ENCODE data around the gene PPIG. TPM values are rescaled to one million over a fixed set of nuclear protein-coding genes. Genes with fewer than 3 reads are reported as not detected.

Gene PPIG
- total RNA-seq, 1 donor from 2014 or later, result 59.9 TPM

- Mint-ChIP-seq H3K4me1 (no peaks in the 10 kb centered on the region), H3K36me3 (ENCODE audit: low read depth) (no peaks in the 10 kb centered on the region), H3K9me3 (no peaks in the 10 kb centered on the region), H3K27me3 (peaks cover 27% of the 10 kb centered on the region), H3K27ac (no peak overlapping the region), H3K4me3 (no peak overlapping the region)
- DNase-seq, result peak; percentile 38
- intact Hi-C loops (cut with micrococcal nuclease), result no loop called here
Measured at GRCh38 chr2:169659320-169659719, 75.2 kb downstream of the PPIG start.

GRCh38 chr2:169661265-169661664, 77.1 kb downstream of the PPIG start:
- Mint-ChIP-seq H3K27me3 (peaks cover 25% of the 10 kb centered on the region), H3K27ac (no peak overlapping the region), H3K9me3 (no peaks in the 10 kb centered on the region), H3K4me1 (no peaks in the 10 kb centered on the region), H3K36me3 (ENCODE audit: low read depth) (no peaks in the 10 kb centered on the region), H3K4me3 (no peak overlapping the region)
- intact Hi-C loops (cut with micrococcal nuclease), result no loop called here
- peak; percentile 31 for DNase-seq

GRCh38 chr2:169662744-169663143, 78.6 kb downstream of the PPIG start:
- H3K27ac Mint-ChIP-seq, result no peak overlapping the region
- no peak overlapping the region for H3K4me3 Mint-ChIP-seq
- H3K9me3 Mint-ChIP-seq, result no peaks in the 10 kb centered on the region
- intact Hi-C loops (cut with micrococcal nuclease), result no loop called here
- H3K4me1 Mint-ChIP-seq, result no peaks in the 10 kb centered on the region
- peak; percentile 37 for DNase-seq
- H3K27me3 Mint-ChIP-seq, result peaks cover 20% of the 10 kb centered on the region
- H3K36me3 Mint-ChIP-seq (ENCODE audit: low read depth), result no peaks in the 10 kb centered on the region

GRCh38 chr2:169663247-169663646, 79.1 kb downstream of the PPIG start:
- H3K9me3 Mint-ChIP-seq, result no peaks in the 10 kb centered on the region

GRCh38 chr2:169664600-169664977, 80.4 kb downstream of the PPIG start:
- DNase-seq, result no peak
- H3K36me3 Mint-ChIP-seq (ENCODE audit: low read depth), result no peaks in the 10 kb centered on the region
- peaks cover 19% of the 10 kb centered on the region for H3K27me3 Mint-ChIP-seq
- H3K27ac Mint-ChIP-seq, result no peak overlapping the region
- H3K9me3 Mint-ChIP-seq, result no peaks in the 10 kb centered on the region
- intact Hi-C loops (cut with micrococcal nuclease), result no loop called here
- H3K4me1 Mint-ChIP-seq, result no peaks in the 10 kb centered on the region
- H3K4me3 Mint-ChIP-seq, result no peak overlapping the region

More at GRCh38 chr2:169663247-169663646, 79.1 kb downstream of the PPIG start:
- Mint-ChIP-seq H3K36me3 (ENCODE audit: low read depth) (no peaks in the 10 kb centered on the region), H3K4me1 (no peaks in the 10 kb centered on the region), H3K27ac (no peak overlapping the region), H3K27me3 (peaks cover 20% of the 10 kb centered on the region), H3K4me3 (no peak overlapping the region)
- no peak for DNase-seq
- intact Hi-C loops (cut with micrococcal nuclease), result no loop called here

GRCh38 chr2:169664978-169665930, 81.1 kb downstream of the PPIG start:
- Mint-ChIP-seq H3K9me3 (no peaks in the 10 kb centered on the region), H3K4me1 (no peaks in the 10 kb centered on the region), H3K36me3 (ENCODE audit: low read depth) (no peaks in the 10 kb centered on the region), H3K27me3 (peaks cover 19% of the 10 kb centered on the region), H3K4me3 (no peak overlapping the region), H3K27ac (no peak overlapping the region)
- DNase-seq, result no peak
- intact Hi-C loops (cut with micrococcal nuclease), result no loop called here

- no peaks in the 10 kb centered on the region for H3K9me3 Mint-ChIP-seq
- H3K36me3 Mint-ChIP-seq (ENCODE audit: low read depth), result no peaks in the 10 kb centered on the region
- intact Hi-C loops (cut with micrococcal nuclease), result no loop called here
- no peak overlapping the region for H3K4me3 Mint-ChIP-seq
- no peak overlapping the region for H3K27ac Mint-ChIP-seq
- H3K27me3 Mint-ChIP-seq, result peaks cover 13% of the 10 kb centered on the region
- no peaks in the 10 kb centered on the region for H3K4me1 Mint-ChIP-seq
- DNase-seq, result no peak
Measured at GRCh38 chr2:169667583-169667982, 83.4 kb downstream of the PPIG start.

- intact Hi-C loops (cut with micrococcal nuclease), result no loop called here
- H3K4me3 Mint-ChIP-seq, result no peak overlapping the region
- H3K9me3 Mint-ChIP-seq, result no peaks in the 10 kb centered on the region
- no peak for DNase-seq
- no peaks in the 10 kb centered on the region for H3K36me3 Mint-ChIP-seq (ENCODE audit: low read depth)
- H3K27ac Mint-ChIP-seq, result no peak overlapping the region
- H3K4me1 Mint-ChIP-seq, result no peaks in the 10 kb centered on the region
- peaks cover 12% of the 10 kb centered on the region for H3K27me3 Mint-ChIP-seq
Measured at GRCh38 chr2:169670215-169670651, 86.1 kb downstream of the PPIG start.

GRCh38 chr2:169670937-169671336, 86.8 kb downstream of the PPIG start:
- peaks cover 13% of the 10 kb centered on the region for H3K27me3 Mint-ChIP-seq
- intact Hi-C loops (cut with micrococcal nuclease), result no loop called here
- no peaks in the 10 kb centered on the region for H3K36me3 Mint-ChIP-seq (ENCODE audit: low read depth)
- H3K4me3 Mint-ChIP-seq, result no peak overlapping the region
- no peak for DNase-seq
- no peak overlapping the region for H3K27ac Mint-ChIP-seq
- no peaks in the 10 kb centered on the region for H3K9me3 Mint-ChIP-seq
- H3K4me1 Mint-ChIP-seq, result no peaks in the 10 kb centered on the region

- Mint-ChIP-seq H3K4me3 (no peak overlapping the region), H3K36me3 (ENCODE audit: low read depth) (no peaks in the 10 kb centered on the region), H3K9me3 (no peaks in the 10 kb centered on the region), H3K27me3 (peaks cover 13% of the 10 kb centered on the region), H3K4me1 (no peaks in the 10 kb centered on the region), H3K27ac (no peak overlapping the region)
- DNase-seq, result no peak
- intact Hi-C loops (cut with micrococcal nuclease), result no loop called here
Measured at GRCh38 chr2:169672406-169672805, 88.3 kb downstream of the PPIG start.

GRCh38 chr2:169673106-169673505, 89.0 kb downstream of the PPIG start:
- H3K36me3 Mint-ChIP-seq (ENCODE audit: low read depth), result no peaks in the 10 kb centered on the region
- peaks cover 13% of the 10 kb centered on the region for H3K27me3 Mint-ChIP-seq
- no peak overlapping the region for H3K27ac Mint-ChIP-seq
- DNase-seq, result no peak
- intact Hi-C loops (cut with micrococcal nuclease), result no loop called here
- no peaks in the 10 kb centered on the region for H3K9me3 Mint-ChIP-seq
- H3K4me3 Mint-ChIP-seq, result no peak overlapping the region
- no peaks in the 10 kb centered on the region for H3K4me1 Mint-ChIP-seq

- no peak overlapping the region for H3K27ac Mint-ChIP-seq
- no peak overlapping the region for H3K4me3 Mint-ChIP-seq
- peaks cover 13% of the 10 kb centered on the region for H3K27me3 Mint-ChIP-seq
- H3K4me1 Mint-ChIP-seq, result no peaks in the 10 kb centered on the region
- no peak for DNase-seq
- no peaks in the 10 kb centered on the region for H3K9me3 Mint-ChIP-seq
- intact Hi-C loops (cut with micrococcal nuclease), result no loop called here
- no peaks in the 10 kb centered on the region for H3K36me3 Mint-ChIP-seq (ENCODE audit: low read depth)
Measured at GRCh38 chr2:169673921-169674320, 89.8 kb downstream of the PPIG start.

- intact Hi-C loops (cut with micrococcal nuclease), result no loop called here
- no peaks in the 10 kb centered on the region for H3K9me3 Mint-ChIP-seq
- H3K4me1 Mint-ChIP-seq, result no peaks in the 10 kb centered on the region
- H3K36me3 Mint-ChIP-seq (ENCODE audit: low read depth), result no peaks in the 10 kb centered on the region
- peaks cover 9% of the 10 kb centered on the region for H3K27me3 Mint-ChIP-seq
- DNase-seq, result no peak
- H3K27ac Mint-ChIP-seq, result no peak overlapping the region
- H3K4me3 Mint-ChIP-seq, result no peak overlapping the region
Measured at GRCh38 chr2:169676357-169676756, 92.2 kb downstream of the PPIG start.

GRCh38 chr2:169676850-169677249, 92.7 kb downstream of the PPIG start:
- DNase-seq, result no peak
- intact Hi-C loops (cut with micrococcal nuclease), result no loop called here
- Mint-ChIP-seq H3K4me1 (no peaks in the 10 kb centered on the region), H3K36me3 (ENCODE audit: low read depth) (no peaks in the 10 kb centered on the region), H3K27me3 (peaks cover 9% of the 10 kb centered on the region), H3K27ac (no peak overlapping the region), H3K9me3 (no peaks in the 10 kb centered on the region), H3K4me3 (no peak overlapping the region)

Data from activated CD4-positive, alpha-beta T cell treated with anti-CD3 and anti-CD28 coated beads, Interleukin-2, amount 10 ng/mL, durations not matched to agents 24 days and 14 days (primary cell).